HCT116 (cell line): ENCODE data around the gene BZW2. TPM values are rescaled to one million over a fixed set of nuclear protein-coding genes. Genes with fewer than 3 reads are reported as not detected.

Experiments used
- ATAC-seq: fragments of 200-7000 bp; cut with Tn5 transposase; 2 replicates; pipeline ENCODE4 v1.9.1; 2020; ENCODE audit warnings: mild to moderate bottlenecking, moderate library complexity
- BruUV-seq: library from RNA; stranded (reverse); fragments of 400-500 nt; replicated peaks from 2 replicates; lab custom pipeline; 2021; lab: Mats Ljungman, UMichigan
- CTCF ChIA-PET: fragments of 300-600 bp; sonication (Branson Sonifier 250); formaldehyde crosslinking; loops from one replicate; lab custom pipeline; 2021; ENCODE audit warnings: antibody characterized with exemption; lab: Charles Lee
- POLR2A ChIA-PET: fragments of 300-600, 350-600 bp; sonication (Branson Sonifier 250); formaldehyde crosslinking; loops from one replicate; lab custom pipeline; 2021; ENCODE audit warnings: antibody characterized with exemption; lab: Charles Lee
- RAD21 ChIA-PET, 2 experiments: fragments of 300-600 bp; sonication (Branson Sonifier 250); formaldehyde crosslinking; loops; one replicate each; lab custom pipeline; 2023; ENCODE audit warnings: low total read pairs in 2 of 2; ENCODE audit not compliant: uncharacterized antibody in 2 of 2, unreplicated experiment in 2 of 2, low non-redundant PET in 1 of 2; lab: Charles Lee
- DNase-seq: peaks from one replicate; pipeline ENCODE4 v3.0.0-alpha.2; 2010; ENCODE audit warnings: low read depth, low spot score
- H2AFZ ChIP-seq: fragments of 200-600 bp; shearing (Covaris generic), sonication (generic); 2 replicates; pipeline ENCODE4 v1.6.1; 2017; ENCODE audit warnings: low read depth, mixed run types, mixed read lengths, antibody characterized with exemption, low read length; ENCODE audit not compliant: poor library complexity, severe bottlenecking
- H3K27ac ChIP-seq: 2 replicates; pipeline ENCODE4 v1.5.1; 2012; ENCODE audit warnings: low read depth, low read length
- H3K27me3 ChIP-seq: fragments of 200-600 bp; sonication (generic); 2 replicates; pipeline ENCODE4 v1.6.1; 2016; ENCODE audit warnings: mixed run types, low read length, mixed read lengths; ENCODE audit not compliant: insufficient read depth
- H3K36me3 ChIP-seq, 2 experiments: fragments of 200-500 bp in 1 of 2; fragments of 200-600 bp in 1 of 2; sonication (Bioruptor generic) in 1 of 2; sonication (generic) in 1 of 2; 2 replicates each; pipeline versions ENCODE4 v1.5.1 to v1.6.1; 2014 to 2016; ENCODE audit warnings: low read length in 2 of 2, inconsistent platforms in 1 of 2, mixed read lengths in 1 of 2, mixed run types in 1 of 2; ENCODE audit not compliant: insufficient read depth in 2 of 2, control insufficient read depth in 1 of 2
- H3K4me1 ChIP-seq, 2 experiments: fragments of 200-600 bp in 1 of 2; sonication (generic) in 1 of 2; 2 replicates each; pipeline versions ENCODE4 v1.5.1 to v1.6.1; 2012 to 2017; ENCODE audit warnings: low read length in 2 of 2, inconsistent platforms in 1 of 2, mild to moderate bottlenecking in 1 of 2, mixed read lengths in 1 of 2, mixed run types in 1 of 2, moderate library complexity in 1 of 2; ENCODE audit not compliant: insufficient read depth in 2 of 2, control insufficient read depth in 1 of 2
- H3K4me2 ChIP-seq: fragments of 200-600 bp; sonication (generic); 2 replicates; pipeline ENCODE4 v1.6.1; 2017; ENCODE audit warnings: mixed run types, low read length, mixed read lengths
- H3K4me3 ChIP-seq, 2 experiments: fragments of 200-600 bp in 1 of 2; sonication (generic) in 1 of 2; replicated peaks in 1 of 2; 2 replicates each; pipeline ENCODE4 v1.5.1; 2011 to 2016; ENCODE audit warnings: low read length in 2 of 2, control low read depth in 1 of 2, low read depth in 1 of 2, mild to moderate bottlenecking in 1 of 2, mixed read lengths in 1 of 2, mixed run types in 1 of 2
- H3K79me2 ChIP-seq: fragments of 200-600 bp; sonication (generic); 2 replicates; pipeline ENCODE4 v1.6.1; 2017; ENCODE audit warnings: mild to moderate bottlenecking, mixed run types, low read length, moderate library complexity, mixed read lengths; ENCODE audit not compliant: insufficient read depth
- H3K9ac ChIP-seq: fragments of 200-600 bp; sonication (generic); 2 replicates; pipeline ENCODE4 v1.6.1; 2016; ENCODE audit warnings: low read length, mixed read lengths
- H3K9me2 ChIP-seq: fragments of 200-600 bp; sonication (generic), shearing (Covaris generic); 2 replicates; pipeline ENCODE4 v1.6.1; 2017; ENCODE audit warnings: mixed run types, mild to moderate bottlenecking, moderate library complexity; ENCODE audit not compliant: insufficient read depth
- H3K9me3 ChIP-seq, 2 experiments: fragments of 200-500 bp in 1 of 2; fragments of 200-600 bp in 1 of 2; sonication (Bioruptor generic) in 1 of 2; sonication (generic) in 1 of 2; 2 replicates each; pipeline ENCODE4 v1.6.1; 2014 to 2017; ENCODE audit warnings: low read length in 2 of 2, mixed read lengths in 2 of 2, inconsistent platforms in 1 of 2, low read depth in 1 of 2, mild to moderate bottlenecking in 1 of 2, mixed run types in 1 of 2, moderate library complexity in 1 of 2; ENCODE audit not compliant: control insufficient read depth in 1 of 2, insufficient read depth in 1 of 2
- H4K20me1 ChIP-seq: fragments of 200-600 bp; sonication (generic), shearing (Covaris generic); 2 replicates; pipeline ENCODE4 v1.6.1; 2017; ENCODE audit warnings: mixed run types, mild to moderate bottlenecking, moderate library complexity; ENCODE audit not compliant: insufficient read depth
- ATF3 ChIP-seq: IDR thresholded peaks from 2 replicates; pipeline ENCODE4 v1.6.1; 2012
- CBX3 ChIP-seq: IDR thresholded peaks from 2 replicates; pipeline ENCODE4 v1.6.1; 2012; ENCODE audit warnings: low read depth
- ELF1 ChIP-seq: IDR thresholded peaks from 2 replicates; pipeline ENCODE4 v1.6.1; 2012; ENCODE audit warnings: low read depth, borderline replicate concordance
- EZH2 ChIP-seq: fragments of 200-600 bp; sonication (generic); IDR thresholded peaks from 2 replicates; pipeline ENCODE4 v1.6.1; 2017; ENCODE audit warnings: antibody characterized with exemption, mixed run types
- EZH2phosphoT487 ChIP-seq: fragments of 200-600 bp; IDR thresholded peaks from 2 replicates; pipeline ENCODE4 v1.6.1; 2018; ENCODE audit warnings: antibody characterized with exemption, borderline replicate concordance
- FOSL1 ChIP-seq: IDR thresholded peaks from 2 replicates; pipeline ENCODE4 v1.6.1; 2012; ENCODE audit warnings: low read depth
- RAD21 ChIP-seq: IDR thresholded peaks from 2 replicates; pipeline ENCODE4 v1.6.1; 2012; ENCODE audit warnings: low read depth, mild to moderate bottlenecking
- SRF ChIP-seq: IDR thresholded peaks from 2 replicates; pipeline ENCODE4 v1.6.1; 2012; ENCODE audit warnings: low read depth
- TCF7L2 ChIP-seq: IDR thresholded peaks from 2 replicates; pipeline ENCODE4 v1.7.0; 2011; ENCODE audit warnings: borderline replicate concordance, inconsistent platforms; ENCODE audit not compliant: insufficient read depth, insufficient read length; ENCODE audit errors: extremely low read depth
- YY1 ChIP-seq: IDR thresholded peaks from 2 replicates; pipeline ENCODE4 v1.6.1; 2011; ENCODE audit warnings: low read length, low read depth, moderate library complexity, mild to moderate bottlenecking; ENCODE audit not compliant: insufficient replicate concordance; ENCODE audit errors: extremely low read depth
- intact Hi-C: fragments of 100-400 bp; cut with micrococcal nuclease; formaldehyde crosslinking; loops from 2 replicates; pipeline ENCODE4 v1.10.0; 2022
- total RNA-seq: library from RNA; stranded (reverse); gene quantifications from one replicate; pipeline ENCODE4 v1.2.1, GENCODE V29; 2021; ENCODE audit not compliant: unreplicated experiment
- TF ChIP-seq, protein P1 (sequence below): IDR thresholded peaks from 2 replicates; pipeline ENCODE4 v1.6.1; 2011; ENCODE audit warnings: mild to moderate bottlenecking, low read length, moderate library complexity; ENCODE audit not compliant: insufficient replicate concordance; ENCODE audit errors: extremely low read depth

Gene BZW2
- total RNA-seq, 1 experiment from 2014 or later = 119 TPM

DNA sequence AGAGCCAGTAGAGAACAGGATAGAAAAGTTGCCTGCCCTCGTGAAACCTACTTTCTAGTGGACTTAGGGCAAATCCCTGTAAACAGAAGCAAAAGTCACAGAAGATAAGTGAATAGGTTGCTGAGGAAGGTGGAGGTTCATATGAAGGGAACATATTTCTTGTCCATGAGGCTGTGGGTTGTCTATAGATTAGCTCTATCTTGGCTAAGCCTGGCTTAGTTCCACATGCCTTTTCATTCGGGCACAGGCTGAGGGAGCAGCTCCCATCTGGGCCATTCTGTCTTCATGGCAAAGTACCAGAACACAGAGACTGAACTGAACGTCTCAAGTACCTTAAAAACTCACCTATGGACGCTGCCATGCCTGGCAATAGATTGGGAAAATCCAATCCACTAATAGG, 45.3 kb downstream of the BZW2 start (continued):
- TF ChIP-seq, protein P1, sequence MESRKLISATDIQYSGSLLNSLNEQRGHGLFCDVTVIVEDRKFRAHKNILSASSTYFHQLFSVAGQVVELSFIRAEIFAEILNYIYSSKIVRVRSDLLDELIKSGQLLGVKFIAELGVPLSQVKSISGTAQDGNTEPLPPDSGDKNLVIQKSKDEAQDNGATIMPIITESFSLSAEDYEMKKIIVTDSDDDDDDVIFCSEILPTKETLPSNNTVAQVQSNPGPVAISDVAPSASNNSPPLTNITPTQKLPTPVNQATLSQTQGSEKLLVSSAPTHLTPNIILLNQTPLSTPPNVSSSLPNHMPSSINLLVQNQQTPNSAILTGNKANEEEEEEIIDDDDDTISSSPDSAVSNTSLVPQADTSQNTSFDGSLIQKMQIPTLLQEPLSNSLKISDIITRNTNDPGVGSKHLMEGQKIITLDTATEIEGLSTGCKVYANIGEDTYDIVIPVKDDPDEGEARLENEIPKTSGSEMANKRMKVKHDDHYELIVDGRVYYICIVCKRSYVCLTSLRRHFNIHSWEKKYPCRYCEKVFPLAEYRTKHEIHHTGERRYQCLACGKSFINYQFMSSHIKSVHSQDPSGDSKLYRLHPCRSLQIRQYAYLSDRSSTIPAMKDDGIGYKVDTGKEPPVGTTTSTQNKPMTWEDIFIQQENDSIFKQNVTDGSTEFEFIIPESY = no peak
- TF ChIP-seq FOSL1 (no peak), RAD21 (no peak), YY1 (no peak)

DNA sequence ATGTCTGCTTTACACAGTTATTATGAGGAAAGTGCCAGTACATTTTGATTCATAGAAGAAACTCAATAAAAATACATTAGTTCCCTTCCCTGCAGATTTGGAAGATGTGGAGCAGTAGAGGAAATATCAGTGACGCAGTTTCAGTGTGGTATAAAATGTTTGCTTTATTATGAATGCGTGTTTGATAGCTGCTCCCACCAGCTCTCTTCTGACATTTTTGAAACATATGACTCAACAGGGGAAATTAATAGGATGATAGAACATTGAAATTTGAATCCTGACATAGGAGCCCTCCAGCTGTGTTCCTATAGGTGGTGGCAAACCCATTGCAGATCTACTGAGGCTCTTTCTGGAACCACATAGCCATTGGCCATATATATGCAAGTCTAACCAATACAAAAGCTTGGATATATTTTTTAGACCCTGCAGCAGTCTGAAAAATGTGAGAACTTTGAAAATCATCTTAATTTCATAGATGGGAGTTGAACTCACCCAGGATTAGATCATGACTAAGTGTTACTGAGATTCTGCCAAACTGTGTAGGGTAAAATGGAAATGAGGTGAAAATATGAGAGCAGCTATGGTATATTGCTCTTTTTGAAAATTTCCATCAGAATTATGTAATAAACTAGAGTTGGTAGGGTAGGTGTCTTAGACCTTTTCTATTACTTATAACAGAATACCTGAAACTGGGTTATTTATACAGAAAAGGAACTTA, 47.8 kb downstream of the BZW2 start:
- no TSS peak for BruUV-seq
- Histone ChIP-seq H3K4me2 (no peak overlapping the region), H3K4me1 (no peaks in the 10 kb centered on the region), H3K27ac (no peak overlapping the region), H3K9ac (no peak overlapping the region), H3K9me2 (no peaks in the 10 kb centered on the region), H3K36me3 (peaks cover 45 to 54% of the 10 kb centered on the region in 2 experiments), H3K9me3 (no peaks in the 10 kb centered on the region), H3K79me2 (no peaks in the 10 kb centered on the region; the same call in none of the 2 replicates), H3K4me3 (no peak overlapping the region), H4K20me1 (no peaks in the 10 kb centered on the region), H3K27me3 (no peaks in the 10 kb centered on the region), H2AFZ (no peak overlapping the region)
- TF ChIP-seq YY1 = no peak
- TF ChIP-seq CBX3 = no peak
- TF ChIP-seq TCF7L2 = no peak
- TF ChIP-seq EZH2phosphoT487 = no peak
- TF ChIP-seq SRF = no peak
- no peak for TF ChIP-seq EZH2
- TF ChIP-seq ATF3 = no peak
- no peak for TF ChIP-seq ELF1
- no peak for TF ChIP-seq FOSL1
- intact Hi-C loops = no loop called here
- ChIA-PET RAD21 (no interaction called here), POLR2A (no interaction called here), CTCF (no interaction called here)
- ATAC-seq = no peak
- DNase-seq = no peak
